GM12801 (cell line): ENCODE measurements around the gene MREG.

ENCODE experiments used
- CTCF ChIP-seq: IDR thresholded peaks from one replicate; pipeline ENCODE4 v1.5.1; 2011; ENCODE audit warnings: control low read depth; ENCODE audit not compliant: insufficient read length; ENCODE audit errors: extremely low read depth

Gene MREG

GRCh38 chr2:215946586-215946985, 66.8 kb downstream of the MREG start:
- TF ChIP-seq CTCF, result no peak

GRCh38 chr2:215942194-215942593, 71.2 kb downstream of the MREG start:
- TF ChIP-seq CTCF, result no peak

DNA sequence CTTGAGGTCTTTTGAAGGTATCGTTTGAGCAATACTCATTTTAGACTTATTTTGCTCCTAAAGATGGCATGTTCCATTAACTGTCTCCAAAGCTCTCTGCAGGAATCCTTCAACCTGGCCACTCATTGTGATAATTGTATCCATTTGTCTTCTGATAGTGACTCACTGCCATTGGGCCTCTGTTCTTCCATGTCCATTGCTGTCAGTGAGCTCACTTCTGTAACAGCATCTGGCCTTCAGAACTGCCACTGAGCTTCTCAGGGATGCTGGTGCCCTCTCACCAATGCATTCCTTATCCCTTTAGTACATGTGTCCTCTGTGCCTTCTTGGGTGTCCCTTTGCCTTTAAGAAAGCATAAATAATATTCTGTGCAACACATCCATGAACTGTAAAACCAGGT, 71.6 kb downstream of the MREG start:
- TF ChIP-seq CTCF, result no peak

- no peak for TF ChIP-seq CTCF
Measured at GRCh38 chr2:215940645-215941184, 72.6 kb downstream of the MREG start.

DNA sequence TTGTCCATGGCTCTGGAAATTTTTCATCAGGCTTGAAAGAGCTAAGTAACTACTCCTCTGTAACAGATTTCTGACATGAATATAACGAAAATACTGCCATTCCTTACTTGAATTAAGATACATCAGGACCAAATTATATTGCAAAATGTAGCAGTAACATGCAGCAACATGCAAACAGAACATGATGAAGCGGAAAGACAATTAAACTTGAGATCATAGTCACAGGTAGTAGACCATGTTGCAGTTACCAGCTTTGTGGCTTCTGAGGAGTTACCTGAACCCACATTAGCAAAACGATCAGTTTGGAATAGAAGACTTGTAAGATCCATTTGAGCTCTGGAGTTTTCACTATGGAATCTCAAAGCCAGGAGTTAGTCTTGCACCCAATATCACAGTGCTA, 76.2 kb downstream of the MREG start:
- TF ChIP-seq CTCF, result no peak

GRCh38 chr2:215933151-215933550, 80.2 kb downstream of the MREG start:
- TF ChIP-seq CTCF, result no peak

DNA sequence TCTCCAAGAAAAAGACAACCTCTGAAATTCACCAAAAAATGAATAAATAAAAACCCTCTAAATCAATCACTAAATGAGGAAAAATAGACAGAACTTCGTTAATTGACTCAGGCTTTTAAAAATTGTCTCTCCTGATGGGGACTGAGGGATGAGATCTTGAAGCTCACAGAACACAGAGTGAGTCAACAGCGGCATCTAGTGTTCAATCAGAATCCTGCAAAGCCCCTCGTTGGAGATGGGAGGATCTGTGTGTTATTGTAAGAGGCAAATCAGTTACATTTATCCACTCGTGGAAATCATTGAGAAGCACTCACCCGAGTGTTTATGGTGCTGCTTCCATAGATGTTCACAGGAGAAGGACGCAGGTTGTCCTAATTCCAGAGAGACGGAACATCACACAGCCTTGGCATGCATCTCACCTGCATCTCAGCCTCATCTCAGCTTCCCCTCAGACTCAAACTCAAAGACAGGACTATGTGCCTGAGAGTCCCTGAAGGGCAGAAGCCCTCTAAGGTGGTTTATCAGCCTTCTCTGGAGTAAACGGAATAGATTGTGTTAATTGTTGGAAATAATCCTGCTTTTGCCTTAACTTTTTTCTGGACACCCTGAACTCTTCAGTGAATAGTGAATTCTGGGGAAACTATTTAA, 82.0 kb downstream of the MREG start:
- TF ChIP-seq CTCF, result peak; percentile 93
